SK-N-MC (cell line): Measurements from ENCODE around the gene FAM89B.

Source experiments
- EZH2 ChIP-seq: fragments of 200-600 bp; sonication (generic); IDR thresholded peaks from one replicate; pipeline ENCODE4 v1.6.1; 2017; ENCODE audit warnings: antibody characterized with exemption
- POLR2AphosphoS5 ChIP-seq: IDR thresholded peaks from 2 replicates; pipeline ENCODE4 v1.6.1; 2012; ENCODE audit warnings: mild to moderate bottlenecking, low read depth, low read length, borderline replicate concordance

DNA sequence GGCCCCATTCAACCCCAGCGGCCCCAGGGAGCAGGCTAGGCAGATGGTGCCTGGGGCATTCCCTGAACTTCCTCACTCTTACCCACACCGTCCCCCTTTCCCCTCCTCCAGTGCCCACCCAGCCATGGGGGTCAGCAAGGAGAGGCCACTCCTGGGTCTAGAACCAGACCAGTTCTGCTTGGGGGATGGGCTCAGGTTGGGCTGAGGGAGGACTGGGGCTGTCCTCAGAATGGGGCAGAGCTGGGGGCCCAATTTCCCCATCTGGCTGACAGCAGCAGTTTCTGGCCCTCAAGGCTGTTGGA is 35.1 kb upstream of the FAM89B start:
- TF ChIP-seq EZH2 (no peak), POLR2AphosphoS5 (no peak; the same call in 1 of the 2 replicates)
